Measurements from ENCODE around the gene STARD5. TPM values are rescaled to one million over a fixed set of nuclear protein-coding genes. Genes with fewer than 3 reads are reported as not detected.

The STARD5 gene
- polyA plus RNA-seq, 1 experiment: 19.0 TPM

DNA sequence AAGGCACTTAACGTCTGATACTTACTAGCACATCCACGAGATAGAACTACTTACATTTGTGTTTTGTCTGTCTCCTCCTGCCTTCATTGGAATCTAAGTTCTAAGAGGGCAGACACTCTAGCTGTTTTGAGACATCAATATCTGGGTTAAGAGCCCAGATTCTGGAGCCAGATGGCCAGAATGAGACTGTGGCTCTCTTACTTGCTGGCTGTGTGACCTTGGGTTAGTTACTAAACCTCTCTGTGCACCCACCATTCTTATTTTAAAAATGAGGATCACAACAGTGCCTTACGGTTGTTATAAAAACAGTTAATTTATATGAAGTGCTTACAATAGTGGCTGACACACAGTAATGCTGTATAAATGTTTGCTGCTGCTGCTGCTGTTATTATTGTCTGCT, 7.7 kb downstream of the STARD5 start:
- ChIA-PET CTCF (no interaction called here), POLR2A (interaction anchor here (0.7 kb wide), 1 partner anchor 437 kb away, joined by 10 read pairs; no protein-coding TSS in a partner anchor)
- H3K4me3 ChIP-seq (ENCODE audit: low read depth, low read length): no peak overlapping the region
- no peak overlapping the region for H3K27ac ChIP-seq (ENCODE audit: low read depth, low read length)
- H3K27me3 ChIP-seq (ENCODE audit: control insufficient read depth, insufficient read depth, low read length): no peaks in the 10 kb centered on the region
- TF ChIP-seq, protein P1, sequence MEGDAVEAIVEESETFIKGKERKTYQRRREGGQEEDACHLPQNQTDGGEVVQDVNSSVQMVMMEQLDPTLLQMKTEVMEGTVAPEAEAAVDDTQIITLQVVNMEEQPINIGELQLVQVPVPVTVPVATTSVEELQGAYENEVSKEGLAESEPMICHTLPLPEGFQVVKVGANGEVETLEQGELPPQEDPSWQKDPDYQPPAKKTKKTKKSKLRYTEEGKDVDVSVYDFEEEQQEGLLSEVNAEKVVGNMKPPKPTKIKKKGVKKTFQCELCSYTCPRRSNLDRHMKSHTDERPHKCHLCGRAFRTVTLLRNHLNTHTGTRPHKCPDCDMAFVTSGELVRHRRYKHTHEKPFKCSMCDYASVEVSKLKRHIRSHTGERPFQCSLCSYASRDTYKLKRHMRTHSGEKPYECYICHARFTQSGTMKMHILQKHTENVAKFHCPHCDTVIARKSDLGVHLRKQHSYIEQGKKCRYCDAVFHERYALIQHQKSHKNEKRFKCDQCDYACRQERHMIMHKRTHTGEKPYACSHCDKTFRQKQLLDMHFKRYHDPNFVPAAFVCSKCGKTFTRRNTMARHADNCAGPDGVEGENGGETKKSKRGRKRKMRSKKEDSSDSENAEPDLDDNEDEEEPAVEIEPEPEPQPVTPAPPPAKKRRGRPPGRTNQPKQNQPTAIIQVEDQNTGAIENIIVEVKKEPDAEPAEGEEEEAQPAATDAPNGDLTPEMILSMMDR (IDR thresholded peaks at IDR 0.05; ENCODE audit: low read depth, low read length): no peak
- DNase-seq (ENCODE audit: low read depth, low spot score): no peak
- H3K9me3 ChIP-seq (ENCODE audit: control insufficient read depth, insufficient read depth, low read length): no peaks in the 10 kb centered on the region

DNA sequence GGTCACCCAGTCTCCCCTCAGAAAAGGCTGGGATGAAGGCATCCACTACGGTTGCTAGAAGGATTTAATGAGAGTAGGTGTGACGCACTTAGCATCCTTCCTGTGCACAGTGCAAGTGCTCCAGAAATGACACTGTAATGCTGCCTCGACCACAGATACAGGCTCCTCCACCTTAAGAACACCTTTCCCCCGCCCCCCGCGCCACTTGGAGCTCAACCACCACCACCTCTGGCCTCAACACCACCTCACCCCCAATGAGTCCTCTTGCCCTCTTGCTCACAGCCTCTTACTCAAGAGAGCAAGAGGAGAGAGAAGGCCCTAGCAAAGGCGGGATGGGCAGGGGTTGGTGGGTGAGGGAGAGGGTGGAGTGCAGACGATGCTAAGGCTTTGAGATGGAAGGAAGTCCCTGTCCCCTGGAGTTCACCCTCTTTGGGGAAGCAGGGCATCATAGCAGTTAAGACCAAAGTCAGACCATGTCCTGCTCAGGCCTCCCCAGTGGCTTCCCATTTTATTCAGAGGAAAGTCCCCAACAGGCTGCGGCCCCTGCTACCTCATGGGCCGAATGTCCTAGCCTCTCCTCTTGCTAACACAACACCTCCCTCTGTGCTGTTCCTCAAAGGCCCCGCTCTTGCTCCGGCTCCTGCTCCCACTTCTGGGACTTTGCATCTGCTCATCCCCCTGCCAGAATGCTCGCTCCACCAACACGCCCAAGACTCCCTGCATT, 8.3 kb downstream of the STARD5 start:
- TF ChIP-seq, protein P1 (IDR thresholded peaks at IDR 0.05; ENCODE audit: low read depth, low read length): no peak
- no peak overlapping the region for H3K27ac ChIP-seq (ENCODE audit: low read depth, low read length)
- ChIA-PET POLR2A (no interaction called here), CTCF (no interaction called here)
- no peaks in the 10 kb centered on the region for H3K27me3 ChIP-seq (ENCODE audit: control insufficient read depth, insufficient read depth, low read length)
- no peak overlapping the region for H3K4me3 ChIP-seq (ENCODE audit: low read depth, low read length)
- H3K9me3 ChIP-seq (ENCODE audit: control insufficient read depth, insufficient read depth, low read length): no peaks in the 10 kb centered on the region
- DNase-seq (ENCODE audit: low read depth, low spot score): no peak

DNA sequence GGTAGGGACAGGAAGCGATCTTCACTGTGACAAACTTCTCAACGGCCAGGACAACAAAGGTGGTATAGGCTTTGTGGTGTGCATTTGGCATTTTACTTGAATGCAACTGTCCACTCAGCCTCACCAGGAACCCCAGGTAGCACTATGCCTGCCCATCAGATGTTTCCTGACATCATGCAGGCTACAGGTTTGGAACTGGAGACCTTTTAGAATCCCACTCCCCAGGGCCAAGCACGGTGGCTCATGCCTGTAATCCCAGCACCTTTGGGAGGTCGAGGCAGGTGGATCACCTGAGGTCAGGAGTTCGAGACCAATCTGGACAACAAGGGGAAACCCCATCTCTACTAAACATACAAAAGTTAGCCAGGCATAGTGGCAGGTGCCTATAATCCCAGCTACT, 9.6 kb downstream of the STARD5 start:
- CTCF ChIA-PET: no interaction called here

DNA sequence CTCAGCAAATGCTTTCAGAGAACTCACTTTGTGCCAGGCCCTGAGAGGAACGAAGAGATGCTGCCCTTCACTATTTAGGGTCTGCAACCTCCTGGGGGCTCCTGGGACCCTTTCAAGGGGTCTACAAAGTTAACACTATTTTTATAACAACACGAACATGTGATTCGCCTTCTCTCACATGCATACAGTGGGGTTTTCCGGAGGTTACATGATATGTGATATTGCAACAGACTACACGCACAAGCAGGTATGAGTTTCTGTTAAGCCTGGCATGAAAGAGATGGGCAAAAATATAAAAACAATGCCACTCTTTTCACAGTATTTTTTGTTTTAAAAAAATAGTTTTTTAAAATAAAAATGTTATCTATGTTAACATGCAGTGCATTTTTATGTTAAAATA, 10.3 kb downstream of the STARD5 start:
- Histone ChIP-seq H3K9me3 (ENCODE audit: control insufficient read depth, insufficient read depth, low read length) (no peaks in the 10 kb centered on the region), H3K27ac (ENCODE audit: low read depth, low read length) (peak overlapping the region; percentile 89), H3K27me3 (ENCODE audit: control insufficient read depth, insufficient read depth, low read length) (no peaks in the 10 kb centered on the region), H3K4me3 (ENCODE audit: low read depth, low read length) (no peak overlapping the region)
- ChIA-PET CTCF (no interaction called here), POLR2A (interaction anchor here (1.0 to 1.9 kb wide), 4 partner anchors 10 to 33 kb away, joined by 3 to 23 read pairs (median 9); partner anchors contain the start of gene STARD5)
- no peak for DNase-seq (ENCODE audit: low read depth, low spot score)
- TF ChIP-seq, protein P1 (IDR thresholded peaks at IDR 0.05; ENCODE audit: low read depth, low read length): no peak

More for the DNA sequence above, 9.6 kb downstream of the STARD5 start:
- TF ChIP-seq, protein P1 (IDR thresholded peaks at IDR 0.05; ENCODE audit: low read depth, low read length): no peak
- Histone ChIP-seq H3K9me3 (ENCODE audit: control insufficient read depth, insufficient read depth, low read length) (no peaks in the 10 kb centered on the region), H3K27me3 (ENCODE audit: control insufficient read depth, insufficient read depth, low read length) (no peaks in the 10 kb centered on the region), H3K27ac (ENCODE audit: low read depth, low read length) (no peak overlapping the region), H3K4me3 (ENCODE audit: low read depth, low read length) (no peak overlapping the region)
- DNase-seq (ENCODE audit: low read depth, low spot score): no peak
- POLR2A ChIA-PET: interaction anchor here (1.9 kb wide), 1 partner anchor 10 kb away, joined by 14 read pairs; the partner anchor contains the start of gene STARD5

DNA sequence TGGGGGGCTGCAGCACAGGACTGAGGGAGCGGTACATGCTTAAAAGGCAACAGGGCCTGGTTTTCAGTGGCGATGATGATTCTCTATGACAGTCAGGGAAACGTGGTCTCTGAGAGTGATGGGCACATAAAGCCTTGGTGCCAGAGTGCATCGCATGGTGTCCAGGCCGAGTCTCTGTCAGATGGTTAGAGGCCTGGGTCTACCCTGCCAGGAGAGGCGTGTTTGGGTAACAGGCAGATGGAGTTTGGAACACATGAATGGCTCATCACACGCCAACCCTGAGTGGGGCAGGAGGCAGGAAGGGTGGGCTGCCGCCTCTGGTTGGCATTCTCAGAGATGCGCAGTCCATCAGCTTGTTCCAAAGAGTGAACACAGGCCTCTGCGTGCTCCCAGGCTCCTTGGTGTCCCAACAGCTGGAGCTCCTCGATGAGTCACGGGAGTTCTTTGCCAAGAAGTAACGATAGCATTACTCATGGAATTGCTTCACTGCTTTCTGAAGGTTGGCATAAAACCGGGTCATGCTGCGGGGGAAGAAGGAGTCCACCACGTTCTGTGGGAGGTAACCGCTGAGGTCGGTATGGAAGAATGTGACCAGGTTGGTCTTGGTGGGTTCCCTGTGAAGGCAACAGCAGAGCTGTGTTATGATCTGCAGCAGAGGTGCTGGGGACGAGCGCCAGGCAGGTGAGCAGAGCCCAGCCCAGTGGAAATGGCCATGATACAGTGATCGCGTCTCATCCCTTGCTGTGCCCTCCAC, 11.0 kb downstream of the STARD5 start:
- CTCF ChIA-PET: no interaction called here
- no peaks in the 10 kb centered on the region for H3K27me3 ChIP-seq (ENCODE audit: control insufficient read depth, insufficient read depth, low read length)
- POLR2A ChIA-PET: interaction anchor here (0.5 to 1.9 kb wide), 5 partner anchors 11 to 163 kb away, joined by 3 to 23 read pairs (median 4); partner anchors contain the start of gene STARD5

More for the DNA sequence above, 11.0 kb downstream of the STARD5 start:
- TF ChIP-seq, protein P1 (IDR thresholded peaks at IDR 0.05; ENCODE audit: low read depth, low read length): no peak
- Histone ChIP-seq H3K9me3 (ENCODE audit: control insufficient read depth, insufficient read depth, low read length) (no peaks in the 10 kb centered on the region), H3K27ac (ENCODE audit: low read depth, low read length) (peak overlapping the region; percentile 89), H3K4me3 (ENCODE audit: low read depth, low read length) (no peak overlapping the region)
- DNase-seq (ENCODE audit: low read depth, low spot score): peak; percentile 95

Data from AG04450 (cell line).